HS-5 (cell line): ENCODE data around the gene TGFBR1.
"Not testable (repeated sequence)": the region's sequence is repeated elsewhere in the genome, so short reads cannot be mapped to it uniquely, and the experiment has no call there.

ENCODE experiments used
- DNase-seq: peaks from one replicate; pipeline ENCODE4 v3.0.0-alpha.2; 2012; ENCODE audit warnings: low read depth

Gene TGFBR1

DNA sequence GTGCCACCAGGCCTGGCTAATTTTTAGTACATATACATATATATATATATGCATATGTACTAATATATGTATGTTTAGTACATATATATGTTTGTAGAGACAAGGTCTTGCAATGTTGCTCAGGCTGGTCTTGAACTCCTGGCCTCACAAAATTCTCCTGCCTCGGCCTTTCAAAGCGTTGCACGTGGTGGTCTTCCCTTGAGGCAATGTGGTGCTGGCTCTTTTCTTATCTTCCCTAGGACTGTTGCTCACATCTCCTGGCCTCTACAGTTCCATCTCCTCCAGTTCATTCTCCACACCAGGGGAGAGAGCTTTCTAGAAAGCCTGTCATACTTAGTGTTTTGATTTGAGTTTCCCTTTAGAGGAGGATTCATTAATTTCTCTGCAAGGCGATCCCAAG lies 28.9 kb upstream of the TGFBR1 start:
- no peak for DNase-seq

DNA sequence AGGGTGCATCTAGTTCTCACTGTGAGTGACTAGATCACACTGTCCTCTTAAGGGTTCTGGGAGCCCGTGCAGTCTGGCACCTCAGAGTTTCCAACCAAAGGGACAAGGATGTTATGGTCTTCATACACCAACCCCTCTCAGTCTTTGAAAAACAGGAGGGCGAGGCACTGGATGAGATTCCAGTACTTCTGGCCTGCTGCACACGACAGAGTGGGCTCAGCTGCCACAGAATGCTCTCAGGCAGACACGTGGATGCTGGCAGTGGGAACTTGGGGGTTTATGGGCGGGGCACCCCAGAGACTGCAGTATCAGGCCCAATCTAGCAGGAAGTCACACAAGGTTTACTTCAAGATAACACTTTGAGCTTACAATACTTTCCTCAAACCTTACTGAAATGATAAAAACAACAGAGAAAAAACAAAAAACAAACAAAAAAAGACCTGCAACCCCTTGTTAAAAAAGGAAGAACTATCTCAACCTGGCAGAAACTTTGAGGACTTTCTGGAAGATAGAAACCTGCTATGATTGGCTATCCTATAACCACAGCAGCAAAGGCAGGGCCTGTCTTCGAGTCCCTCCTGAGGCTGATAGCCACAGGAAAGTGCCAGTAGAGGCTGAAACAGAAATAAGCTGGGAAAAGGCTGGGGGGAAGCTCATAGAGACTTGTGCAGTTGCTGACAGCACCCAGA lies 28.3 kb upstream of the TGFBR1 start:
- no peak for DNase-seq

DNA sequence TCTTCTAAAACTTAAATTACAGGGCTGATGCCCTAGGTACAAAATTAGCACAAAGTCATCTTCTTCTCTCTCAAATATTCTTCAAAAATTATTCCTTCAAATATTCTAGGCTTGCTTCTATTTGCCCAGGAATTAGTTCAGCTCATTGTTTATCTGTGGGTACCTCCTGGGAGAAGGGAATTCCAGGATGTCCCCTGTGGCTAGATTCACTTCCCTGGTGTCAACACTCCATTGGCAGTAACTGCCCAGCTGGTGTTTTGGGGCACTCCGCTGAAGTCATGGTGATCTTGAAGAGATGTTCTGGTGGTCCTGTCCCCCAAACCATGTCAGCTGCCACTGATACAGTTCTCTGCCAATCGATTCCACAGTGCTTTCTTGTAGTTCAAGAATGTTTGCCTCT lies 26.2 kb upstream of the TGFBR1 start:
- DNase-seq, result no peak

DNA sequence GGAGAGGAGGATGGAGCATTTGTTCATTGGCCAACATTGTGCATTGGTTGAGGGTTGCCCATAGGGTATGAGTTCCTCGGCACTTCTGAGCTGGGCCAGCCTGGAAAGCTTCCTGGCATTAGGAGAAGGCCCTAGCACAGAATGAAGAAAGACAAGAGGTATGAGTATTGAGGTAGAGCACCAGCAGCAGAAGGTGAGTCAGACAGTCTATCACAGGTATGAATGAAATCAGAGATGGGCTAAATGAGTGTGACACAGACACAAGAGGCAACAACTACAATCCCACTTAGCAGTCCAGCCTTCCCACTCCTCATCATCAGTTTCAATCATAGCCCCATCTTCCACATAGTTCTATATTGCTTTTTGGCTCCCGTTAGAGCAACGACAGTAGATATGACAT lies 25.4 kb upstream of the TGFBR1 start:
- no peak for DNase-seq

DNA sequence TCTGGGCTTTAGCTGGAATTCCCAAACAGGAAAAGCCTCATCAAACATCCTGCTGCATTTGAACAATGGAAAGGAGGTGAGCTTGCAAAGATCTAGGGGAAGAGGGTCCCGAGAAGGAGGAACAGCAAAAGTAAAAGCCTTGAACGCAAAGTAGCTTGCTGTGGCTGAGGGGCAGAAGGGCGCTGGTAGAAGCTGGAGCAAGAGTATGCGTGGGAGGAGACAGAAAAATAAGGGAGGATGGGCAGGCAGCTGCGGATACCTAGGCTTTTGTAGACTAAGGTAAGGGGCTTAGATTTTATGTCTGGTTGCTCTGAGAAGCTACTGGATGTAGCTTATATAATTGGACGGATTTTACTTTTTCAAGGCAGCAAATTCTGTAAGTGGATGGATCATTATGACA lies 21.9 kb upstream of the TGFBR1 start:
- DNase-seq, result no peak

DNA sequence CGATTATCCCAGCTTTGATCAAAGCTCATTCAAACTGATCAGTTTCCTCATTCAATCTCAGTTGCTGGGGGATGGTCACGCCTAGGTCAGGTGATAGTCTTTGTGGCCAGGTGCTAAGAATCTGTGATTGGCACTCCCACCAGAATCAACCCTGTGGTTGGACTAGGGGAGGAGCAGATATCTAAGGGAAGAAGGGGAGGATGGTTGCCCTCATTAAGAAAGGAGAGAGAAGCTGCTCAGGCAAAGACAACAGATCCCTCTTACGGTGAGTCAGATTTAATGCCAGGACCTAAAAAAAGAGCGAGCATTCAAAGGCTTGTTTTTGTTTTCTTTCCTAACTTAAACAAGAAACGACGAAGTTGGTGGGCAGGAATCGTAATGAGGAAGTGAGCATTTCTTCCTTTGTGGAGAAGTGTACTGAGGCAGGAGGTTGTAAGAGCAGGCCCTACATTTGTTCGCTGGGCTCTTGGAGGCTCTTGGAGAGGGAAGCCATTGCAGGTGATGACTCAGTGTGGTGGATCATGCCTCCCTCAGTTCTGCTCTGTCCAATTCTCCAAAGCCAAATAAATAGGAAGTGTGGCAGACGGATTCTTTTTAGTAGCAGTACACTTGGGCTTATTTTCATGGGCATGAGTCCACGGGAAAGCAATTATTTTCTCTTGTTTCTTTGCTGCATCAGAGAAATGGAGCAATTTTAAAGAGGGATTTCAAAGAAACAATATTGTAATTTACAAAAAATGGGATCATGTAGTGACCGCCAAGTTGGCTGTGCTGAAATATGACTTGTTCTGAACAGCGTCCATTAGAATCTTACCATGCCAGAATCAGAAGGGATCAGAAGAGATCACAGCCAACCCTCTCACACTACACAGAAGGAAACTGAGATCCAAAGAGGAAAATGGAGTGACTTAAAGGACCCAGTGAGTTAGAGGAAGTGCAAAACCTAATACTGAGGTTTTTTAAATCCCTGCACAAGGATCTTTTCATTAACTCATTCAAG lies 18.7 kb upstream of the TGFBR1 start:
- no peak for DNase-seq

DNA sequence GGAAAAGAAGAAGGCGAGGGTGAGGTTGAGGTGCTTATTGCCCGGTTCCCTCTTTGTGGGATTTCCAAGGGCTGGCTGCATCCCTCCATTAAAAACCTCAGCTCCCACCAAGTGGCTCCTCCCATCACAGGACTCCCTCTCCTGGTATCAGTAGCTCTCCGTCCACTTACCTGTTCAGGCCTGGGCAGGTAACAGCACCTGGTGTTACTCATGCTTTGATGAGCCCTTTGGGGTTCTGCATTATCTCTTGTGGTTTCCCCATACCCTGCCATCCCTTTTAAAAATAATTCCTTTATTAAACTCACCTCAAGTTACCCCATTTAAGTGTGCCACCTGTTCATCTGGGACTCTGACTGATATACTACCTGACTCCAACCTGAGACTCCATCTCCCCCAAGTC lies 17.5 kb upstream of the TGFBR1 start:
- no peak for DNase-seq

DNA sequence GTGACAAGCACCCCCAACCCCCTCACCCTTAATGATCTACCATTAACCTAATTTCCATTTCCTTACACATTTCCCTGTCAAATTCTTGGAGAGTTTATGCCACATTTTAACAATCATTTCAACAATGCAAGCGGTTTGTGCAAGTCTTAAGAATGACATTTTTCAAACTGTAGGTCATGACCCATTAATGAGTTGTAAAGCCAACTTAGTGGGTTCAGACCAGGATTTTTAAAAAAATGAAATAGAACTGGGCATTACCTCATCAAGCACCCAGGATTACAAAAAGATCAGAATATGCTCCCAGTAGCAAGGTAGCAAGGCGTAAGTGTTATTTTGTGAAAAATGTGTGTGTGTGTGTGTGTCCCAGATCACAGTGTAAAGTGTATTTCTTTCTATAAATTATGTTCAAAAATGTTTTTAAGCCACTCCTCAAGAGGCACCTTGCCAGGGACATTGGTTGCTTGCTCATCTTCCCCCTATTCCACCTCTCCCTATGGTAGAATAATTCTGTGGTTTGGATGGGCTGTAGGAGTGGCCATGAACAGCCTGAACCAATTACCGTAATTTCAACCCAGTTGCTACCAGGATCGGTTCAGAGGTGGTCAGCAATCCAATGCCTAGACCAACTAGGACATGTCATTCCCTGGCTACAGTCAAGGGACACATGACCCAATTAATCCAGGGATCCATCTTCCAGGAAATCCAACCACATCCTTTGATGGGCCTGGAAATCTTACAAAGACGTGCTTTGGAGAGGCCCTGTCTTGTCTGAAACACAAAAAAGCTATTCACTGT lies 14.4 kb upstream of the TGFBR1 start:
- no peak for DNase-seq

DNA sequence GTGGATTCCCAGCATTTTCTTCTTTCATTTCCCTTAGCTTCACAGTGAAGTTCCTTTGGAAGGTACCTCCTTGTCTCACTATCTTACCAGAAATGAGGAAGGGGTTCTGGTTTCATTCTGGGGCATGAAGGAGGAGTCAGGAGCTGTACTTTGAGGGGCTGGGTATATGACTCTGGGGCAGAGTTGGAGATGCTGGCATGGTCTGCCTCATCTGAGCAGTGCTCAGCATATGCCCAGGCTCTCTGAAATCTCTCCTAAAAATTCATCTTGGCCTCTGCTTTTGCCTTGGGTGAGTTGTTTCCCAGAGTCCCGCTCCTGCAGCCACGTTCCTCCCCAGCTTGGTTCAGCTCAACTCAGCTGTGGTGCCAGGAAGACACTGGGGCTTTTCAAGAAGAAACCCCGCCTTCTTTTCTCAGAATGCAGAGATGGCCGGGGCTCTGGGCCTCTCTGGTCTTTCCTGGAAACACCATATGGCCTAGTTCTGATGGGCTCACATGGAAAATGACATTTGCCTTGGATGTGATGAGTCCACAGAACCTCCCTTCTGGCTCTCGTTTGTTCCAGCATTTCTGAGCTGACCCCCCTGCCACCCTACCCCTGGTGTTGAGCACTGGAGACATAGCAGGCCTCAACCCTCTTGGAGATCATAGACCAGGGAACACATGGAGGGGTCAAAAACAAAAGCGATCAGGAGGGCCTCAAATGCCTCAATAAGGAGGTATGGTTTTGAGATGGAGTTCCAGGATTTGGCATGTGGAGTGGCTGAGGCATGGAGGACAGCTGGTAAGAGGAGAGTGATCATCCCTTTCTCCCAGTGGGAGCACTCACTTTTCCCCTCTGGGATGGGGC lies 12.0 kb upstream of the TGFBR1 start:
- no peak for DNase-seq

DNA sequence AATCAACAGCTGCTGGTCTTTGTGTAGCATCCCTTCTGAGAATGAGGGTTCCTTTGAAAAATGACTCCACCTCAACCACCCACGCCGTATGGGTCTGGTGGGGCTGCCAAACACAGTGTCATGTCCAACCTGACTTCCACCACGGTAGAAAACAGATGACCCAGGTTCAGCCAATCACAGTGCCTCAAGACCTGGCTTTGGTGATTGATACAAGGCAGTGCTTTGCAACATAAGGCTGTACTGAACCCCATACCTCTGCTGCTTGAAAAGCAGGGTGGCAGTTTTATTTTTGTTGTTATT lies 11.5 kb upstream of the TGFBR1 start:
- DNase-seq, result no peak

DNA sequence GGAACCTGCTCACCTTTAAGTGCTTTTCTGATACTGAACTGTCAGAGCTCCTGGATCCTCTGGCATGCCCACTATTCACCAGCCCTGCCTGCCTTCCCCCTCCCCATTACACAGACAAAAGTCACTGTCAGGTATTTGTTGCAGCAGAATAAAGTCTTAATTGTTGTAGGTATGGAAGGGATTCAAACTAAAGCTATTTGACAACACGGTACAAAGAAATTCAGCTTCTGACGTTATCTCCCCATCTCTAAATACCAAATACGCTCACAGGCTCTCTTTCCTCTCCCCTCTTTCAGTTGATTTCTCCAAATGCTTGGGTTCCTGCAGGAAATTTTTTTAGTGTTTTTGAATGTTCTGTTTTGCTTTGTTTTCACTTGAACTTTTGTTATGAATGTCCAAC lies 9.3 kb upstream of the TGFBR1 start:
- no peak for DNase-seq

DNA sequence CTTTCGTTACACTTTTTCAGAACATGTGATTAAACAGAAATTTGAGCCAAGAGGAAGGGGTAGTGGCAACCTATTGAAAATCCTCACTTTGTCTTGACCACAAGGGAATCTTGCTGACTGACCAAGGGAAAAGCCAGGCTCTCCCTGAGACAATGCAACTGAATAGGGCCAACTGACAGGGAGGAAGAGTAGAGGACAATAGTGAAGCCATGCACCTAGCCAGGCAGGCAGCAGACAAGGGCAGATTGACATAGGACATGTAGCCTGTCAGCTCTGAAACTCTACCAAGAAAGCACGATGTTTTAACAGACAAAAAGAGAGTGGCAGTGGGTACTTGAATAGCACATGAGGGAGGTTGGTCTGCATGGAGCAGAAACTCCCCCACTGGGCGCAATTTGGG lies 8.5 kb upstream of the TGFBR1 start:
- DNase-seq, result no peak

DNA sequence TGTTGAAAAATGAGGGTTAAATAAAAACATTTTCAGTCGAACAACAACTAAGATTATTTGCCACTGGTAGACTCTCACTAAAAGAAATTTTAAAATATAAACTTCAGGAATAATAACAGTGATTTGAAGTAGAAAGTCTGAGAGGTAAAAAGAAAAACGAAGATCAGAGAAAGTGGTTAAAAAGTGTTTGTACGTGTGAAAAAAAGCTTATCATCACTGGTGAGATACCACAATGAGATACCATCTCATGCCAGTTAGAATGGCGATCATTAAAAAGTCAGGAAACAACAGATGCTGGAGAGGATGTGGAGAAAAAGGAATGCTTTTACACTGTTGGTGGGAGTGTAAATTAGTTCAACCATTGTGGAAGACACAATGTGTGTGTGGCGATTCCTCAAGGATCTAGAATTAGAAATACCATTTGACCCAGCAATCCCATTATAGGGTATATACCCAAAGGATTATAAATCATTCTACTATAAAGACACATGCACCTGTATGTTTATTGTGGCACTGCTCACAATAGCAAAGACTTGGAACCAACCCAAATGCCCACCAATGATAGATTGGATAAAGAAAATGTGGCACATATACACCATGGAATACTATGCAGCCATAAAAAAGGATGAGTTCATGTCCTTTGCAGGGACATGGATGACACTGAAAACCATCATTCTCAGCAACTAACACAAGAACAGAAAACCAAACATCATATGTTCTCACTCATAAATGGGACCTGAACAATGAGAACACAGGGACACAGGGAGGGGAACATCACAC lies 4.9 kb upstream of the TGFBR1 start:
- not testable (repeated sequence) for DNase-seq

DNA sequence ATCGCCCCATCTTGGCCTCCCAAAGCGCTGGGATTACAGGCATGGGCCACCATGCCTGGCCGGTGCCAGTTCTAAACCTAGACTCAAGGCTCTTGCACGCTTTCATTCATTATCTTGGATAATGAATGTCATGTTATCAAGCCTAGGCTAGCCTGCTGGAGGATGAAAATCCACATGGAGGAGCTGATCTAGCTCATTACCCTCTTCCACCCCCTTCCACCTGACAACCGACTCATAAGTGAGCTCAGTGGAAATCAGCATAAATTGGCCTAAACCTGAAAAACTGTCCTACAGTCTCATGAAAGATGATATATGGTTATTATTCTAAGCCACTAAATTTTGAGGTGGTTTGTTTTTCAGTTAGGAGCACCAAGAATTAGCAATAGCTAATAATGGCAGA lies 3.6 kb upstream of the TGFBR1 start:
- no peak for DNase-seq

DNA sequence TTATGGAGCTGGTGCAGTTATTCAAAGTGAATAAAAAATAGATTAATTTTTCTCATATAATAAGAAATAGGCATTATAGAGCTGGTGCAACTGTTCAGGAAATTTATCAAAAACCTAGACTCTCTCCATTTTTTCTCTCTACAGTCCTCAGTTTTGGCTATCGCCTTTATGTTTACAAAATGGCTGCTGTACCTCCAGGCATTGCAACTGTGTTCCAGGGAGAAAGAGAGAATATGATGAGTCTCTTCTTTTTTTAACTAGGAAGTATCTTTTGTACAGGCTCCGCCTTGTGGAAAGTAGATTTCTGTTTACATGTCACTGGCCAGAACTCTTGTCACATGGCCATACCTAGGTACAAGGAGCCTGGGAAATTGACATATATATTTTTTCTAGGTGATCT lies 3.1 kb upstream of the TGFBR1 start:
- no peak for DNase-seq

DNA sequence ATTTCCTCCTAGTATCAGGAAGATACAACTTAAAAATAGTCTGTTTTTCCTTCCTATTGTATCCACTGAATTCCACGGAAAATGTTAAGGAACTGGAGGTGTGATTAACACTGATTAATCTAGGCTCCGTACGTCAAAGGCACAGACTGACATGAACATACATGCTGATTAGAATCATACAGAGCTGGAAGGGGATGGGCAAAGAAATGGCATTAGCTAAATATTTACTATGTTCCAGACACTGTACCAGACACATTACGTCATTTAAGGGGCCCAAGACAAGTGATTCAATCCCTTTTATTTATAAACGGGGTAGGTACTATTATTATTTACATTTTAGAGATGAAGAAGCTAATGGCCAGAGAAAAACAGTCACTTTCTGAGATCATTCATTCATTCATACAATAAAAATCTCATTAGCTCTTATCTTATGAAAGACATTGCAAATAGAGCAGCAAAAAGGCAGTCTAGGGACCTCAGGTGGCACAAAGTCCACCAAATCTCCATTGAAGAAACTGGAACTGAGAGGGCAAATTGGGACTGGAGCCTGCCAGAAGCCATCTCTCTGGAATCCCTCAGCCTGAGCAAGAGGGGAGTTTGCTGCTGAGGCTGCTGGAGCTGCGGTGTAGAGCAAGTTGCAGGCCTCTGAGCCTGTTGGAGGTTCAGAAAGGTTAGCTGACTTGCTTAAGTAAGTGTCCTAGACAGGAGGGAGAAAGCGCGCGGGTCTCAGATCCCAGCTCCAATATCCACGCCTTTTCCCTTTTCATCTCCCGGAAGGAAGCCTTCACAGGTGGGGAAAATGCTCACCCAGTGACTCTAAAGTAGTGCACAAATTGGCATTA lies 1.6 kb upstream of the TGFBR1 start:
- no peak for DNase-seq

DNA sequence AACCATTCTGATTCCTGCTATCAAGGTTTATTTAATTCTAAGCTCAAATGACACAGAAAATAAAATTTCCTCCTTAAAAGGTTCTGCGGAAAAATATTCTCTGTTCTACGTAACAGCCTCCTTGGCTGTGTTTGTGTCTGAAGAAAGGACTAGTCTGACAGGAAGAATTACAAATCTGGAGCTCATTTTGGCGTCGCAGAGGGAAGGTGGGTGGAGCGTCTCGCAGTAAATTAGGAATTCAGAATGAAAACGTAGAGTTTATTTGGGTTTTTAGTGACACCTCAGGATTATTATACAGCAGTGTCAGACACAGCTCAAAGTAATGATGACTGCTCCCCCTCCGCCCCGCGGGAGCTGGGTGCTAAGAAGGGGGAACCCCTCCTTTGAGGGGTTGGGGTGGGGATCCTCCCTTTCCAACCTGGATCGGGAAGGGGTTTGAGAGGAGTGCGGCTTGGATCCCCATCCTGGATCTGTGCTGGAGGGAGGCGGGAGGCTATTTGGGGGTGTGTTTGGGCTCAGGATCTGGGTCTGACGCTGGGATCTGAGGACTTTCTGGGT lies 933 bp upstream of the TGFBR1 start:
- DNase-seq, result no peak

DNA sequence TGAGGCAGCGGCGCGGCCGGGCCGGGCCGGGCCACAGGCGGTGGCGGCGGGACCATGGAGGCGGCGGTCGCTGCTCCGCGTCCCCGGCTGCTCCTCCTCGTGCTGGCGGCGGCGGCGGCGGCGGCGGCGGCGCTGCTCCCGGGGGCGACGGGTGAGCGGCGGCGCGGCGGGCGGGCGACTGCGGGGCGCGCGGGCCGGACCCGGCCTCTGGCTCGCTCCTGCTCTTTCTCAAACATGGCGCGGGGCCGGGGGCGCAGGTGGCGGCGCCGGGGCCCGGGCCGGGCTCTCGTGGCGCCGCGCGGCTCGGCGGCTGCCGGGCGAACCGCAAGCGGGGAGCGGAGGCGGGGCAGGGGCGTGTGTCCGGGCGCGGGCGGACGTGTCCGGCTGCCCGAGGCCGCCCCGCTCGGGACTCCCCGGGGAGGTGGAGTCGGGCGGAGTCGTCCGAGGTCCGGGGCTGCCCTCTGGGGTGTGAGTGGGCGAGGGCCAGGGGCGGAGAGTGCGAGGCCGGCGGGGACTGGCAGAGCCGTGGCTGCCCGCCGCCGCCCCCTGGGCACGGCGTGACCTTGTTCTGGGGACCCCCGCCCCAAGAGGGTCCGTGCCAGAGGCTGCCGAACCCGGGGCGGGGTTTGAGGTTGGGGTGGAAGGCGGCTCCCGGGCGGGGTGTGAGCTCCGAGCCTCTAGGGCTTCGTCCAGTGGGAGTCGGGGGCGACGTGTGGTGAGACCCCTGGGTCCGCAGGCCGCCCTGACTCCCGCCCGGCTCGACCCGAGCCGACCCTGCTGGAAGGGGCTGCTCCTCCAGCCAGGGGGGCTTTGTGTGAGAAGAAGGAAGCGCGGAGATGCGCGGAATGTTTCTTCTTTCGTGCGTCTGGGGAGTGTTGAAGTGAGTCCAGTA lies 485 bp downstream of the TGFBR1 start:
- DNase-seq, result no peak

DNA sequence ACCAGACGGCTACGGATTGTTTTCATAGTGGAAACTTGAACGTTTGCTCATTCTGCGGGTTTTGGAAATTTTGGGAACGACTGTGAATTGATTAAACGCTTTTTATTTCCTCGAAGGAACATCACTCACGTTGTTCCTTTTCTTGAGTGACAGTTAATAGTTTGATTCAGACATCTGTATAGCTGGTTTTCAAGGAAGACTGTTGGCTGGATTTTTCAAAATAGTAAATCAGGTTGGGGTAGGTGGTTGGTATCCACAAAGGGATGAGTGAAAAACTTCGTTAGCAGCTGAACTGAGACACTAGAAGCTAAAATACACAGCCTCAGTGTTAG lies 1.1 kb downstream of the TGFBR1 start:
- DNase-seq, result no peak
